HCT116 (cell line): ENCODE results near the gene ARL9. TPM values are rescaled to one million over a fixed set of nuclear protein-coding genes. Genes with fewer than 3 reads are reported as not detected.

Experiments
- ATAC-seq: fragments of 200-7000 bp; cut with Tn5 transposase; 2 replicates; pipeline ENCODE4 v1.9.1; 2020; ENCODE audit warnings: mild to moderate bottlenecking, moderate library complexity
- BruUV-seq: library from RNA; stranded (reverse); fragments of 400-500 nt; replicated peaks from 2 replicates; lab custom pipeline; 2021; lab: Mats Ljungman, UMichigan
- CTCF ChIA-PET: fragments of 300-600 bp; sonication (Branson Sonifier 250); formaldehyde crosslinking; loops from one replicate; lab custom pipeline; 2021; ENCODE audit warnings: antibody characterized with exemption; lab: Charles Lee
- POLR2A ChIA-PET: fragments of 300-600, 350-600 bp; sonication (Branson Sonifier 250); formaldehyde crosslinking; loops from one replicate; lab custom pipeline; 2021; ENCODE audit warnings: antibody characterized with exemption; lab: Charles Lee
- RAD21 ChIA-PET, 2 experiments: fragments of 300-600 bp; sonication (Branson Sonifier 250); formaldehyde crosslinking; loops; one replicate each; lab custom pipeline; 2023; ENCODE audit warnings: low total read pairs in 2 of 2; ENCODE audit not compliant: uncharacterized antibody in 2 of 2, unreplicated experiment in 2 of 2, low non-redundant PET in 1 of 2; lab: Charles Lee
- DNase-seq: peaks from one replicate; pipeline ENCODE4 v3.0.0-alpha.2; 2010; ENCODE audit warnings: low read depth, low spot score
- H2AFZ ChIP-seq: fragments of 200-600 bp; shearing (Covaris generic), sonication (generic); 2 replicates; pipeline ENCODE4 v1.6.1; 2017; ENCODE audit warnings: low read depth, mixed run types, mixed read lengths, antibody characterized with exemption, low read length; ENCODE audit not compliant: poor library complexity, severe bottlenecking
- H3K27ac ChIP-seq: 2 replicates; pipeline ENCODE4 v1.5.1; 2012; ENCODE audit warnings: low read depth, low read length
- H3K27me3 ChIP-seq: fragments of 200-600 bp; sonication (generic); 2 replicates; pipeline ENCODE4 v1.6.1; 2016; ENCODE audit warnings: mixed run types, low read length, mixed read lengths; ENCODE audit not compliant: insufficient read depth
- H3K36me3 ChIP-seq, 2 experiments: fragments of 200-500 bp in 1 of 2; fragments of 200-600 bp in 1 of 2; sonication (Bioruptor generic) in 1 of 2; sonication (generic) in 1 of 2; 2 replicates each; pipeline versions ENCODE4 v1.5.1 to v1.6.1; 2014 to 2016; ENCODE audit warnings: low read length in 2 of 2, inconsistent platforms in 1 of 2, mixed read lengths in 1 of 2, mixed run types in 1 of 2; ENCODE audit not compliant: insufficient read depth in 2 of 2, control insufficient read depth in 1 of 2
- H3K4me1 ChIP-seq, 2 experiments: fragments of 200-600 bp in 1 of 2; sonication (generic) in 1 of 2; 2 replicates each; pipeline versions ENCODE4 v1.5.1 to v1.6.1; 2012 to 2017; ENCODE audit warnings: low read length in 2 of 2, inconsistent platforms in 1 of 2, mild to moderate bottlenecking in 1 of 2, mixed read lengths in 1 of 2, mixed run types in 1 of 2, moderate library complexity in 1 of 2; ENCODE audit not compliant: insufficient read depth in 2 of 2, control insufficient read depth in 1 of 2
- H3K4me2 ChIP-seq: fragments of 200-600 bp; sonication (generic); 2 replicates; pipeline ENCODE4 v1.6.1; 2017; ENCODE audit warnings: mixed run types, low read length, mixed read lengths
- H3K4me3 ChIP-seq, 2 experiments: fragments of 200-600 bp in 1 of 2; sonication (generic) in 1 of 2; replicated peaks in 1 of 2; 2 replicates each; pipeline ENCODE4 v1.5.1; 2011 to 2016; ENCODE audit warnings: low read length in 2 of 2, control low read depth in 1 of 2, low read depth in 1 of 2, mild to moderate bottlenecking in 1 of 2, mixed read lengths in 1 of 2, mixed run types in 1 of 2
- H3K79me2 ChIP-seq: fragments of 200-600 bp; sonication (generic); 2 replicates; pipeline ENCODE4 v1.6.1; 2017; ENCODE audit warnings: mild to moderate bottlenecking, mixed run types, low read length, moderate library complexity, mixed read lengths; ENCODE audit not compliant: insufficient read depth
- H3K9ac ChIP-seq: fragments of 200-600 bp; sonication (generic); 2 replicates; pipeline ENCODE4 v1.6.1; 2016; ENCODE audit warnings: low read length, mixed read lengths
- H3K9me2 ChIP-seq: fragments of 200-600 bp; sonication (generic), shearing (Covaris generic); 2 replicates; pipeline ENCODE4 v1.6.1; 2017; ENCODE audit warnings: mixed run types, mild to moderate bottlenecking, moderate library complexity; ENCODE audit not compliant: insufficient read depth
- H3K9me3 ChIP-seq, 2 experiments: fragments of 200-500 bp in 1 of 2; fragments of 200-600 bp in 1 of 2; sonication (Bioruptor generic) in 1 of 2; sonication (generic) in 1 of 2; 2 replicates each; pipeline ENCODE4 v1.6.1; 2014 to 2017; ENCODE audit warnings: low read length in 2 of 2, mixed read lengths in 2 of 2, inconsistent platforms in 1 of 2, low read depth in 1 of 2, mild to moderate bottlenecking in 1 of 2, mixed run types in 1 of 2, moderate library complexity in 1 of 2; ENCODE audit not compliant: control insufficient read depth in 1 of 2, insufficient read depth in 1 of 2
- H4K20me1 ChIP-seq: fragments of 200-600 bp; sonication (generic), shearing (Covaris generic); 2 replicates; pipeline ENCODE4 v1.6.1; 2017; ENCODE audit warnings: mixed run types, mild to moderate bottlenecking, moderate library complexity; ENCODE audit not compliant: insufficient read depth
- EZH2 ChIP-seq: fragments of 200-600 bp; sonication (generic); IDR thresholded peaks from 2 replicates; pipeline ENCODE4 v1.6.1; 2017; ENCODE audit warnings: antibody characterized with exemption, mixed run types
- EZH2phosphoT487 ChIP-seq: fragments of 200-600 bp; IDR thresholded peaks from 2 replicates; pipeline ENCODE4 v1.6.1; 2018; ENCODE audit warnings: antibody characterized with exemption, borderline replicate concordance
- FOSL1 ChIP-seq: IDR thresholded peaks from 2 replicates; pipeline ENCODE4 v1.6.1; 2012; ENCODE audit warnings: low read depth
- POLR2A ChIP-seq: IDR thresholded peaks from 2 replicates; pipeline ENCODE4 v1.7.0; 2011; ENCODE audit warnings: borderline replicate concordance; ENCODE audit not compliant: insufficient read depth, insufficient read length; ENCODE audit errors: extremely low read depth
- RAD21 ChIP-seq: IDR thresholded peaks from 2 replicates; pipeline ENCODE4 v1.6.1; 2012; ENCODE audit warnings: low read depth, mild to moderate bottlenecking
- SRF ChIP-seq: IDR thresholded peaks from 2 replicates; pipeline ENCODE4 v1.6.1; 2012; ENCODE audit warnings: low read depth
- YY1 ChIP-seq: IDR thresholded peaks from 2 replicates; pipeline ENCODE4 v1.6.1; 2011; ENCODE audit warnings: low read length, low read depth, moderate library complexity, mild to moderate bottlenecking; ENCODE audit not compliant: insufficient replicate concordance; ENCODE audit errors: extremely low read depth
- ZBTB33 ChIP-seq: IDR thresholded peaks from 2 replicates; pipeline ENCODE4 v1.6.1; 2011; ENCODE audit warnings: mild to moderate bottlenecking, low read length, moderate library complexity; ENCODE audit not compliant: insufficient replicate concordance; ENCODE audit errors: extremely low read depth
- intact Hi-C: fragments of 100-400 bp; cut with micrococcal nuclease; formaldehyde crosslinking; loops from 2 replicates; pipeline ENCODE4 v1.10.0; 2022
- total RNA-seq: library from RNA; stranded (reverse); gene quantifications from one replicate; pipeline ENCODE4 v1.2.1, GENCODE V29; 2021; ENCODE audit not compliant: unreplicated experiment
- TF ChIP-seq, protein P1 (sequence below): IDR thresholded peaks from 2 replicates; pipeline ENCODE4 v1.6.1; 2012; ENCODE audit warnings: low read depth

Gene ARL9
- total RNA-seq, 1 experiment from 2014 or later, result not detected

DNA sequence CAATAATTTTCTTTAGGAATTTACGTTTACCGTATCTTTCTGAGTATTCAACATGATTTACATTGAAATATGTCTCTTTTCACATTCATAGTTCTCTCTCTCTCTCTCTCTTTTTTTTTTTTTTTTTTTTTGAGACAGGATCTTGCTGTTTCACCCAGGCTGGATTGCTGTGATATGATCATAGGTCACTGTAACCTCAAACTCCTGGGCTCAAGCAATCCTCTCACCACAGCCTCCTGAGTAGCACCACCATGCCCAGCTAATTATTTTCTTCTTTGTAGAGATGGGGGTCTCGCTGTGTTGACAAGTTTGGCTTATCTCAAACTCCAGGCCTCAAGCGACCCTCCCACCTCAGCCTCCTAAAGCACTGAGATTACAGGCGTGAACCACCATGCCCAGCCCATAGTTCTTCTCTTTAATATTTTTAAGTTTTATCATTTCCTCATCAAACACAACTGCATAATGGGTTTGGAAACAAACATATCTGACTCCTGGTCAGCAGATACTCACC is 28.3 kb upstream of the ARL9 start:
- no peak overlapping the region for H3K4me3 ChIP-seq
- H3K36me3 ChIP-seq, result peaks cover 52 to 60% of the 10 kb centered on the region in 2 experiments
- ATAC-seq (no peak), DNase-seq (no peak)
- peaks cover 24% of the 10 kb centered on the region for H3K79me2 ChIP-seq
- BruUV-seq, result no TSS peak
- no peaks in the 10 kb centered on the region for H3K4me1 ChIP-seq
- no peak overlapping the region for H3K4me2 ChIP-seq
- H3K27me3 ChIP-seq, result no peaks in the 10 kb centered on the region
- H2AFZ ChIP-seq, result no peak overlapping the region
- TF ChIP-seq, protein P1, sequence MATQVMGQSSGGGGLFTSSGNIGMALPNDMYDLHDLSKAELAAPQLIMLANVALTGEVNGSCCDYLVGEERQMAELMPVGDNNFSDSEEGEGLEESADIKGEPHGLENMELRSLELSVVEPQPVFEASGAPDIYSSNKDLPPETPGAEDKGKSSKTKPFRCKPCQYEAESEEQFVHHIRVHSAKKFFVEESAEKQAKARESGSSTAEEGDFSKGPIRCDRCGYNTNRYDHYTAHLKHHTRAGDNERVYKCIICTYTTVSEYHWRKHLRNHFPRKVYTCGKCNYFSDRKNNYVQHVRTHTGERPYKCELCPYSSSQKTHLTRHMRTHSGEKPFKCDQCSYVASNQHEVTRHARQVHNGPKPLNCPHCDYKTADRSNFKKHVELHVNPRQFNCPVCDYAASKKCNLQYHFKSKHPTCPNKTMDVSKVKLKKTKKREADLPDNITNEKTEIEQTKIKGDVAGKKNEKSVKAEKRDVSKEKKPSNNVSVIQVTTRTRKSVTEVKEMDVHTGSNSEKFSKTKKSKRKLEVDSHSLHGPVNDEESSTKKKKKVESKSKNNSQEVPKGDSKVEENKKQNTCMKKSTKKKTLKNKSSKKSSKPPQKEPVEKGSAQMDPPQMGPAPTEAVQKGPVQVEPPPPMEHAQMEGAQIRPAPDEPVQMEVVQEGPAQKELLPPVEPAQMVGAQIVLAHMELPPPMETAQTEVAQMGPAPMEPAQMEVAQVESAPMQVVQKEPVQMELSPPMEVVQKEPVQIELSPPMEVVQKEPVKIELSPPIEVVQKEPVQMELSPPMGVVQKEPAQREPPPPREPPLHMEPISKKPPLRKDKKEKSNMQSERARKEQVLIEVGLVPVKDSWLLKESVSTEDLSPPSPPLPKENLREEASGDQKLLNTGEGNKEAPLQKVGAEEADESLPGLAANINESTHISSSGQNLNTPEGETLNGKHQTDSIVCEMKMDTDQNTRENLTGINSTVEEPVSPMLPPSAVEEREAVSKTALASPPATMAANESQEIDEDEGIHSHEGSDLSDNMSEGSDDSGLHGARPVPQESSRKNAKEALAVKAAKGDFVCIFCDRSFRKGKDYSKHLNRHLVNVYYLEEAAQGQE, result no peak
- TF ChIP-seq RAD21 (no peak), POLR2A (no peak), EZH2 (no peak), ZBTB33 (no peak), YY1 (no peak), SRF (no peak), FOSL1 (no peak), EZH2phosphoT487 (no peak)
- ChIA-PET RAD21 (no interaction called here), POLR2A (no interaction called here), CTCF (interaction anchor here (1.4 kb wide), 1 partner anchor 323 kb away, joined by 4 read pairs; no protein-coding TSS in a partner anchor)
- H3K9me3 ChIP-seq, result no peaks in the 10 kb centered on the region
- no peaks in the 10 kb centered on the region for H4K20me1 ChIP-seq
- H3K9ac ChIP-seq, result no peak overlapping the region
- H3K9me2 ChIP-seq, result no peaks in the 10 kb centered on the region
- no peak overlapping the region for H3K27ac ChIP-seq
- intact Hi-C loops, result no loop called here
